G401 (cell line): Measurements from ENCODE around the gene MYLK3. TPM values are rescaled to one million over a fixed set of nuclear protein-coding genes. Genes with fewer than 3 reads are reported as not detected.
"Not testable (repeated sequence)": the region's sequence is repeated elsewhere in the genome, so short reads cannot be mapped to it uniquely, and the experiment has no call there.

Experiments used
- DNase-seq: peaks from one replicate; pipeline ENCODE4 v3.0.0-alpha.2; 2015; ENCODE audit warnings: low spot score
- in situ Hi-C: cut with HindIII; loops from 2 replicates; pipeline ENCODE4 v1.10.0; 2016; ENCODE audit warnings: low sequenced_read_pairs, mixed read lengths
- total RNA-seq: library from RNA; depleted of rRNA; stranded (reverse); fragments of >200 nt; shearing (Covaris generic); gene quantifications from 2 replicates; pipeline ENCODE4 v1.2.3, GENCODE V29; 2014; rRNA removed

The MYLK3 gene
- 4.7 and 9.1 TPM in 2 replicates for total RNA-seq

GRCh38 chr16:46747777-46748651 is at the start of gene MYLK3:
TSS of gene MYLK3 (minus strand) at chr16:46748344. CDS start at chr16:46748193, 151 bp downstream.
- peak; percentile 58 for DNase-seq
- in situ Hi-C loops: no loop called here

- no peak for DNase-seq
- in situ Hi-C loops: no loop called here
Observed at GRCh38 chr16:46797501-46797900, 49.4 kb upstream of the MYLK3 start.

DNA sequence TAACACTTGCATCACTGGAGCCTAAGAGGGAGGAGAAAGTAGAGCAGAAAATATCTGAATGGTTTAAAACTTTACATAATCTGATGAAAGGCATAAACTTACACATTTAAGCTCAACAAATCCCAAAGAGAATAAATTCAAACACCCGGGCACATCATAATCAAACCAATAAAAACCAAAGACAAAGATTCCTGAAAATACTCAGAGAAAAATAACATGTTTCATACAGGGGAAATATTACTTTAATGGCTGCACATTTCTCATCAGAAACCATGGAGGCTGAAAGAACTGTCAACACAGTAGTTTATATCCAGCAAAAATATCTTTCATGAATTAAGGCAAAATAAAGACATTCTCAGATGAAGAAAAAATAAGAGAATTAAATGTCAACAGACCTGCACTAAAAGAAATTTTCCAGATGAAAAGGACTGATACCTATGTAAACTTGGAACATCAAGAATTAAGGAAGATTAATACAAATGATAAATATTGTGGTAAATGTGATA is 48.7 kb upstream of the MYLK3 start:
- in situ Hi-C loops: no loop called here
- DNase-seq: no peak

- no peak for DNase-seq
- in situ Hi-C loops: no loop called here
Observed at GRCh38 chr16:46793841-46794240, 45.7 kb upstream of the MYLK3 start.

- peak; percentile 27 for DNase-seq
- in situ Hi-C loops: no loop called here
Observed at GRCh38 chr16:46790599-46791270, 42.6 kb upstream of the MYLK3 start.

DNA sequence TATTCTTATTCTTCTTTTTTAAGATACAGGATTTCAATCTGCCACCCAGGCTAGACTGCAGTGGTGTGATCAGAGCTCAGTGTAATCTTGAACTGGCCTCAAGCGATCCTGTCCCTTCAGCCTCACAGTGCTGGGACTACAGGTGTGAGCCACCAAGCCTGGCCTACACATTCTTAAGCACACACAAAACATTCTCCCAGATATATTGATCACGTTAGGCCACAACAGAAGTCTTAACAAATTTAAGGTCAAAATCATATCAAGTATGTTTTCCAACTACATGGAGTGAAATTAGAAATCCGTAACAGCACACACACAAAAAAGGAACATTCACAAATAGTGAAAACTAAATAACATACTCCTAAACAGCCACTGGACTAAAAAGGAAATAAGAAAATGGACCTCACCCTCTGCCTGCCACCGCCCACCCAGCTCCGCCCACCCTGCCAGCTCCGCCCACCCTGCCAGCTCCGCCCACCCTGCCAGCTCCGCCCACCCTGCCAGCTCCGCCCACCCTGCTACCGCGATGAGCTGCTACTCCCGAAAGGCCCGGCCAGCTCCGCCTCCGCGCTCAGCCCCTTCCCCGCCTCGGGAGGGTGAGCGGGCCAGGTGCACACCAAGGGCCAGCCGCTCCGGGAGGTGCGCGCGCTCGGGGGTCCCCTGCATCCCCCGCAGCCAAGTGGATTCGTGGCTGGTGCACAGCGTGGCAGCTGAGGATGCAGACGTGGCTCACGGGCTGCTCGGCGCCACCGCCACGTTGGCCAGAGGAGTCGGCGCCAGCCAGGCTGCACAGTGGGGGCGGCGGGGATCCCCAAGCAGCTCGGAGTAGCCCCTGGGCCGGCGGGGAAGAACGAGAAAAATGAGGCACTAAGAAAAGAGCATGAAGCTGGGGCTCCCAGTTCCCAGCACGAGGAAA is 41.6 kb upstream of the MYLK3 start:
- in situ Hi-C loops: no loop called here
- peak; percentile 64 for DNase-seq

DNA sequence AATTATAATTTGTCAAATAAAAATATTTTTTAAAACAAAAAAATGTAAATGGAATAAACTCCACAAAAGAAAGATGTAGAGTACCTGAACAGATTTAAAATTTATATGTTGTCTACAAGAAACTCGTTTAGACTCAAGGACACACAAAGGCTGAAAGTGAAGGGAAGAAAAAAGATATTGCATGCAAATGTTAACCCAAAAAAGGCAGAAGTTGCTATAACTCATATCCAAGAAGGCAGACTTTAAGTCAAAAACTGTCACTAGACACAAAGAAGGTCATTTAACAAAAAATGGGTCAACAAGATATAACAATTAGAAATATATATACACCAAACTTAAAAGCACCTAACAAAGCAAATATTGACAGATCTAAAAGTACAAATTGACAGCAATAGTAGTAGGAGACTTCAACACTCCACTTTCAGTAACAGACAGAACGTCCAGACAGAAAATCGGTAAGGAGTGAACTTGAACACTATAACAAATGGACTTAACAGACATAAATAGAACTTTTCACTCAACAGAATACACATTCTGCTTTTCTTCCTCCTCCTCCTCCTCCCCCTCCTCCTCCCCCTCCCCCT is 40.8 kb upstream of the MYLK3 start:
- DNase-seq: no peak
- in situ Hi-C loops: no loop called here

- in situ Hi-C loops: no loop called here
- no peak for DNase-seq
Observed at GRCh38 chr16:46787909-46788308, 39.8 kb upstream of the MYLK3 start.

GRCh38 chr16:46785076-46785845 is 37.1 kb upstream of the MYLK3 start:
- in situ Hi-C loops: no loop called here
- DNase-seq: no peak

DNA sequence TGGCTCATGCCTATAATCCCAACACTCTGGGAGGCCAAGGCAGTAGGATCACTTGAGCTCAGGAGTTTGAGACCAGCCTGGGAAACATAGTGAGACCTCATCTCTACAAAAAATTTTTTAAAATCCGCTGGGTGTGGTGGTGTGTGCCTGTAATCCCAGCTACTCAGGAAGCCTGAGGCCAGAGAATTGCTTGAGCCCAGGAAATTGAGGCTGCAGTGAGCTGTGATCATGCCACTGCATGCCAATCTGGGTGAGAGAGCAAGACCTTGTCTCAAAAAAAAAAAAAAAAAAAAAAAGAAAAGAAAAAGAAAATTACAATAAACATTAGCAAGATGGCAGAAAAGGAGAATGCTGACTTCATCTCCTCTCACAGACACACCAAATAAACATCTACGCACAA is 36.4 kb upstream of the MYLK3 start:
- DNase-seq, in situ Hi-C loops: not testable (repeated sequence)

DNA sequence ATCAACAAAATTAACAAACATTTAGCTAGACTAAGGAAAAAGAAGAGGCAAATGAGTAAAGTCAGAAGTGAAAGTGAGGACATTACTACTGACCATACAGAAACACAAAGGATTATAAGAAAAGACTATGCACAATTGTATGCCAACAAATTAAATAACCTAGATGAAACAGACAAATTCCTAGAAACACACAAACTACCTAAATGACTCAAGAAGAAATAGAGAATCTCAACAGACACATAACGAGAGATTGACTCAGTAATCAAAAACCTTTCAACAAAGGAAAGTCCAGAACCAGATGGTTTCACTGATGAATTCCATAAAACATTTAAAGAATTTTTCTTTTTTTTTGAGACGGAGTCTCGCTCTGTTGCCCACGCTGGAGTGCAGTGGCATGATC is 35.7 kb upstream of the MYLK3 start:
- no peak for DNase-seq
- in situ Hi-C loops: no loop called here

DNA sequence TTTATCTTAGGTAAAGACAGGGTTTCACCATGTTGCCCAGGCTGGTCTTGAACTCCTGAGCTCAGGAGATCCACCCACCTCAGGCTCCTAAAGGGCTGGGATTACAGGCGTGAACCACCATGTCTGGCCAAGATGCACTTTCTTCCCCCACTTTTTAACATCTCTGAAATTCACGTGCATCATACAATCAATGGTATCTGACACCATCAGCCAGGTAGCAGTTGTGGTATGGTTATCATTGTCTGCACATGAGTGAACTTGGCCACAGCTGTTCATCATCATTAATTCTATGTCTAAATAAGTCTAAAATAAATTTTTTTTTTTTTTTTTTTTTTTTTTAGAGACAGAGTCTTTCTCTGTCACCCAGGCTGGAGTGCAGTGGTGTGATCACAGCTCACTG is 34.2 kb upstream of the MYLK3 start:
- DNase-seq: no peak
- in situ Hi-C loops: no loop called here

DNA sequence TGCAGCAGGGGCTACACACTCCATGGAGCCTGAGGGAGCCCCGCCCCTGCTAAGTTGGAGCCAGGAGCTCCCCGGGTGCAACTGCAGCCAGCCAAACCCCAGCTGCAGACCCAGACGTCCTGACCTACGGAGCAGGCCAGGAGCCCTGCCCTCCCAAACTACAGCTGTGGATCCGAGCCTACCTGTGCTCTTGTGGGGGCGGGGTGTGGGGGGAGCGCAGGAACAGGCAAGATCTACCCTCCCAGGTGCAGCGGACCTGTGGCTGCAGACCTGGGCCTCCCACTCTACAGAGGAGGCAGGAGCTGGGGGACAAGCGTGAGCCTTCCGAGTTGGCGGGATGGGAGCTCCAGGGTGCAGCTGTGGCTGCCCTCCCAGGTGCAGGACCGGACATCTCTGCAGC is 29.7 kb upstream of the MYLK3 start:
- DNase-seq: no peak
- in situ Hi-C loops: no loop called here

DNA sequence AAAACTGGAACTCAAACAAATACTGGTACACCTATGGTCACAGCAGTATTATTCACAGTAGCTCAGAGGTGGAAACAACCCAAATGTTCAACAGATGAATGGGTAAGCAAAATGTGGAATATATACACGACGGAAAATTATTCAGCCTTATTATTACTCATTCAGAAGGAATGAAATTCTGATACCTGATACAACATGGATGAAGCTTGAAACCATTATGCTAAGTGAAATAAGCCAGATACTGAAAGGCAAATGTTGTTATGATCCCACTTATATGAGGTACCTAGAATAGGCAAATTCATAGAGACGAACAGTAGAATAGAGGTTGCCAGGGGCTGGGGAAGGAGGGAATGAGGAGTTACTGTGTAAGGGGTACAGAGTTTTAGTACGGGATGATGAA is 27.1 kb upstream of the MYLK3 start:
- DNase-seq: no peak
- in situ Hi-C loops: no loop called here

DNA sequence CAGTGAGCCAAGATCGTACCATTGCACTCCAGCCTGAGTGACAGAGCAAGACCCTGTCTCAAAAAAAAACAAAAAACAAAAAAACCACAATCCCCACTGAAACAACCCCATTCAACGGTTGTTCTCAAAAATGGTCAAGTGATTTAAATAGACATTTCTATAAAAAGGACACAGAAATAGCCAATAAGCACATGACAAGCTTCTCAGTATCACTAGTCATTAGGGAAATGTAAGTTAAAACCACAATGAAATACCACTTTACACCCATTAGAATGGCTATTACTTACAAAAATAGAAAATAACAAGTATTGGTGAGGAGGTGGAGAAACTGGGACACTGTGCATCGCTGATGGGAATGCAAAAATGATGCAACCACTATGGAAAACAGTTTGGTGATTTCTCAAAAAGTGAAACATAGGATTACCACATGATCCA is 26.6 kb upstream of the MYLK3 start:
- in situ Hi-C loops: no loop called here

GRCh38 chr16:46772463-46772862 is 24.3 kb upstream of the MYLK3 start:
- in situ Hi-C loops: no loop called here
- DNase-seq: no peak

More for the DNA sequence above, 26.6 kb upstream of the MYLK3 start:
- no peak for DNase-seq

GRCh38 chr16:46768809-46769208 is 20.7 kb upstream of the MYLK3 start:
- in situ Hi-C loops: no loop called here

GRCh38 chr16:46765050-46765449 is 16.9 kb upstream of the MYLK3 start:
- DNase-seq: no peak
- in situ Hi-C loops: no loop called here

More at GRCh38 chr16:46768809-46769208, 20.7 kb upstream of the MYLK3 start:
- DNase-seq: no peak
